WTC11 (cell line): ENCODE data around the gene RTN4RL1. TPM values are rescaled to one million over a fixed set of nuclear protein-coding genes. Genes with fewer than 3 reads are reported as not detected.

ENCODE experiments used
- ATAC-seq: fragments of 200-7000 bp; cut with Tn5 transposase; 2 replicates; pipeline ENCODE4 v1.10.0; 2021; ENCODE audit warnings: mild to moderate bottlenecking, moderate library complexity
- CTCF ChIA-PET: fragments of 300-600 bp; sonication (Branson Sonifier 250); formaldehyde crosslinking; loops from one replicate; lab custom pipeline; 2021; ENCODE audit warnings: antibody characterized with exemption; lab: Charles Lee
- POLR2A ChIA-PET: fragments of 350-600 bp; sonication (Branson Sonifier 250); formaldehyde crosslinking; loops from one replicate; lab custom pipeline; 2021; ENCODE audit warnings: antibody characterized with exemption; lab: Charles Lee
- DNase-seq: peaks from one replicate; pipeline ENCODE4 v3.0.0; 2021; ENCODE audit warnings: low spot score
- H3K27ac Mint-ChIP-seq: 2 replicates; pipeline ENCODE4 v1.8.0; 2021; ENCODE audit warnings: mixed read lengths
- H3K27me3 Mint-ChIP-seq: 2 replicates; pipeline ENCODE4 v1.8.0; 2021; ENCODE audit warnings: low read depth, mild to moderate bottlenecking, moderate library complexity, mixed read lengths
- H3K36me3 Mint-ChIP-seq: 2 replicates; pipeline ENCODE4 v1.8.0; 2021; ENCODE audit warnings: mixed read lengths
- H3K4me1 Mint-ChIP-seq: 2 replicates; pipeline ENCODE4 v1.8.0; 2022; ENCODE audit warnings: mixed read lengths
- H3K4me3 Mint-ChIP-seq: 2 replicates; pipeline ENCODE4 v1.8.0; 2021; ENCODE audit warnings: mild to moderate bottlenecking, moderate library complexity, mixed read lengths
- H3K9me3 Mint-ChIP-seq: 2 replicates; pipeline ENCODE4 v1.8.0; 2021; ENCODE audit warnings: mixed read lengths
- CREB1 ChIP-seq: sonication (generic); formaldehyde crosslinking; IDR thresholded peaks from 2 replicates; pipeline ENCODE4 v1.8.0; 2023; ENCODE audit warnings: mild to moderate bottlenecking, missing genetic modification reagents
- EMX1 ChIP-seq: fragments of 250-450 bp; sonication (Bioruptor Pico); IDR thresholded peaks from 2 replicates; pipeline ENCODE4 v1.8.0; 2021; ENCODE audit warnings: mild to moderate bottlenecking
- FOXP1 ChIP-seq: sonication (generic); formaldehyde crosslinking; IDR thresholded peaks from 2 replicates; pipeline ENCODE4 v1.8.0; 2022; ENCODE audit warnings: missing genetic modification reagents, mild to moderate bottlenecking, moderate library complexity, borderline replicate concordance
- GABPB1 ChIP-seq: sonication (generic); formaldehyde crosslinking; IDR thresholded peaks from 2 replicates; pipeline ENCODE4 v1.8.1; 2023; ENCODE audit warnings: mild to moderate bottlenecking, missing genetic modification reagents
- IRF1 ChIP-seq: sonication (generic); formaldehyde crosslinking; IDR thresholded peaks from 2 replicates; pipeline ENCODE4 v1.8.0; 2023; ENCODE audit warnings: missing genetic modification reagents
- JUN ChIP-seq: sonication (generic); formaldehyde crosslinking; IDR thresholded peaks from 2 replicates; pipeline ENCODE4 v1.8.0; 2023; ENCODE audit warnings: mild to moderate bottlenecking, missing genetic modification reagents
- MYBL2 ChIP-seq: sonication (generic); formaldehyde crosslinking; IDR thresholded peaks from 2 replicates; pipeline ENCODE4 v1.8.1; 2023; ENCODE audit warnings: mild to moderate bottlenecking, moderate library complexity, missing genetic modification reagents
- NFATC4 ChIP-seq: fragments of 250-450 bp; sonication (Bioruptor Pico); IDR thresholded peaks from 2 replicates; pipeline ENCODE4 v1.9.0; 2021; ENCODE audit warnings: mild to moderate bottlenecking
- OVOL2 ChIP-seq: fragments of 250-450 bp; sonication (Bioruptor Pico); IDR thresholded peaks from 2 replicates; pipeline ENCODE4 v1.9.0; 2021; ENCODE audit warnings: mild to moderate bottlenecking, borderline replicate concordance
- ZNF121 ChIP-seq: sonication (generic); formaldehyde crosslinking; IDR thresholded peaks from 2 replicates; pipeline ENCODE4 v1.8.0; 2023; ENCODE audit warnings: missing genetic modification reagents
- ZNF219 ChIP-seq: sonication (generic); formaldehyde crosslinking; IDR thresholded peaks from 2 replicates; pipeline ENCODE4 v1.8.0; 2023; ENCODE audit warnings: missing genetic modification reagents, mild to moderate bottlenecking, borderline replicate concordance
- ZNF232 ChIP-seq: sonication (generic); formaldehyde crosslinking; IDR thresholded peaks from 2 replicates; pipeline ENCODE4 v1.8.0; 2022; ENCODE audit warnings: mild to moderate bottlenecking, missing genetic modification reagents
- ZNF671 ChIP-seq: fragments of 250-450 bp; sonication (Bioruptor Pico); IDR thresholded peaks from 2 replicates; pipeline ENCODE4 v1.8.0; 2021; ENCODE audit warnings: mild to moderate bottlenecking
- total RNA-seq: library from RNA; stranded (reverse); gene quantifications from 3 replicates; pipeline ENCODE4 v1.2.3, GENCODE V29; 2021
- TF ChIP-seq, protein P1 (sequence below): fragments of 250-450 bp; sonication (Bioruptor Pico); IDR thresholded peaks from 2 replicates; pipeline ENCODE4 v1.9.0; 2021; ENCODE audit warnings: mild to moderate bottlenecking, borderline replicate concordance
- TF ChIP-seq, protein P2 (sequence below): sonication (generic); formaldehyde crosslinking; IDR thresholded peaks from 2 replicates; pipeline ENCODE4 v1.8.0; 2022; ENCODE audit warnings: mild to moderate bottlenecking, missing genetic modification reagents
- TF ChIP-seq, protein P3 (sequence below): sonication (generic); formaldehyde crosslinking; IDR thresholded peaks from 2 replicates; pipeline ENCODE4 v1.8.1; 2022; ENCODE audit warnings: mild to moderate bottlenecking, missing genetic modification reagents, moderate library complexity, borderline replicate concordance
- TF ChIP-seq, protein P4 (sequence below): sonication (generic); formaldehyde crosslinking; IDR thresholded peaks from 2 replicates; pipeline ENCODE4 v1.8.1; 2023; ENCODE audit warnings: mild to moderate bottlenecking, missing genetic modification reagents, moderate library complexity
- TF ChIP-seq, protein P5 (sequence below): sonication (generic); formaldehyde crosslinking; IDR thresholded peaks from 2 replicates; pipeline ENCODE4 v1.8.1; 2023; ENCODE audit warnings: mild to moderate bottlenecking, missing genetic modification reagents
- TF ChIP-seq, protein P6 (sequence below): fragments of 250-450 bp; sonication (Bioruptor Pico); conservative IDR thresholded peaks from 2 replicates; pipeline ENCODE4 v1.9.0; 2021; ENCODE audit warnings: mild to moderate bottlenecking
- TF ChIP-seq, protein P7 (sequence below): sonication (generic); formaldehyde crosslinking; IDR thresholded peaks from 2 replicates; pipeline ENCODE4 v1.8.1; 2023; ENCODE audit warnings: mild to moderate bottlenecking, missing genetic modification reagents, moderate library complexity
- TF ChIP-seq, protein P8 (sequence below): fragments of 200-600 bp; IDR thresholded peaks from 2 replicates; pipeline ENCODE4 v1.8.0; 2022; ENCODE audit warnings: antibody characterized with exemption

RTN4RL1 gene
- total RNA-seq, 1 experiment from 2014 or later: 0.72 TPM

DNA sequence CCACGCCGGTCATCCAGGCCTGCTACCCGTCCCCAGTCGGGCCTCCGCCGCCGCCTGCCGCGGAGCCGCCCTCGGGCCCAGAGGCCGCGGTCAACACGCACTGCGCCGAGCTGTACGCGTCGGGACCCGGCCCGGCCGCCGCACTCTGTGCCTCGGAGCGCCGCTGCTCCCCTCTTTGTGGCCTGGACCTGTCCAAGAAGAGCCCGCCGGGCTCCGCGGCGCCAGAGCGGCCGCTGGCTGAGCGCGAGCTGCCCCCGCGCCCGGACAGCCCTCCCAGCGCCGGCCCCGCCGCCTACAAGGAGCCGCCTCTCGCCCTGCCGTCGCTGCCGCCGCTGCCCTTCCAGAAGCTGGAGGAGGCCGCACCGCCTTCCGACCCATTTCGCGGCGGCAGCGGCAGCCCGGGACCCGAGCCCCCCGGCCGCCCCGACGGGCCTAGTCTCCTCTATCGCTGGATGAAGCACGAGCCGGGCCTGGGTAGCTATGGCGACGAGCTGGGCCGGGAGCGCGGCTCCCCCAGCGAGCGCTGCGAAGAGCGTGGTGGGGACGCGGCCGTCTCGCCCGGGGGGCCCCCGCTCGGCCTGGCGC is 32.1 kb upstream of the RTN4RL1 start (continued):
- TF ChIP-seq, protein P1, sequence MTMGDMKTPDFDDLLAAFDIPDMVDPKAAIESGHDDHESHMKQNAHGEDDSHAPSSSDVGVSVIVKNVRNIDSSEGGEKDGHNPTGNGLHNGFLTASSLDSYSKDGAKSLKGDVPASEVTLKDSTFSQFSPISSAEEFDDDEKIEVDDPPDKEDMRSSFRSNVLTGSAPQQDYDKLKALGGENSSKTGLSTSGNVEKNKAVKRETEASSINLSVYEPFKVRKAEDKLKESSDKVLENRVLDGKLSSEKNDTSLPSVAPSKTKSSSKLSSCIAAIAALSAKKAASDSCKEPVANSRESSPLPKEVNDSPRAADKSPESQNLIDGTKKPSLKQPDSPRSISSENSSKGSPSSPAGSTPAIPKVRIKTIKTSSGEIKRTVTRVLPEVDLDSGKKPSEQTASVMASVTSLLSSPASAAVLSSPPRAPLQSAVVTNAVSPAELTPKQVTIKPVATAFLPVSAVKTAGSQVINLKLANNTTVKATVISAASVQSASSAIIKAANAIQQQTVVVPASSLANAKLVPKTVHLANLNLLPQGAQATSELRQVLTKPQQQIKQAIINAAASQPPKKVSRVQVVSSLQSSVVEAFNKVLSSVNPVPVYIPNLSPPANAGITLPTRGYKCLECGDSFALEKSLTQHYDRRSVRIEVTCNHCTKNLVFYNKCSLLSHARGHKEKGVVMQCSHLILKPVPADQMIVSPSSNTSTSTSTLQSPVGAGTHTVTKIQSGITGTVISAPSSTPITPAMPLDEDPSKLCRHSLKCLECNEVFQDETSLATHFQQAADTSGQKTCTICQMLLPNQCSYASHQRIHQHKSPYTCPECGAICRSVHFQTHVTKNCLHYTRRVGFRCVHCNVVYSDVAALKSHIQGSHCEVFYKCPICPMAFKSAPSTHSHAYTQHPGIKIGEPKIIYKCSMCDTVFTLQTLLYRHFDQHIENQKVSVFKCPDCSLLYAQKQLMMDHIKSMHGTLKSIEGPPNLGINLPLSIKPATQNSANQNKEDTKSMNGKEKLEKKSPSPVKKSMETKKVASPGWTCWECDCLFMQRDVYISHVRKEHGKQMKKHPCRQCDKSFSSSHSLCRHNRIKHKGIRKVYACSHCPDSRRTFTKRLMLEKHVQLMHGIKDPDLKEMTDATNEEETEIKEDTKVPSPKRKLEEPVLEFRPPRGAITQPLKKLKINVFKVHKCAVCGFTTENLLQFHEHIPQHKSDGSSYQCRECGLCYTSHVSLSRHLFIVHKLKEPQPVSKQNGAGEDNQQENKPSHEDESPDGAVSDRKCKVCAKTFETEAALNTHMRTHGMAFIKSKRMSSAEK (CRISPR knock-in tag): no peak
- TF ChIP-seq ZNF219 (no peak), MYBL2 (CRISPR knock-in tag) (no peak), JUN (no peak), FOXP1 (CRISPR knock-in tag) (no peak), NFATC4 (CRISPR knock-in tag) (no peak), EMX1 (CRISPR knock-in tag) (no peak), GABPB1 (CRISPR knock-in tag) (no peak), ZNF671 (CRISPR knock-in tag) (no peak), ZNF121 (CRISPR knock-in tag) (no peak)
- TF ChIP-seq, protein P2, sequence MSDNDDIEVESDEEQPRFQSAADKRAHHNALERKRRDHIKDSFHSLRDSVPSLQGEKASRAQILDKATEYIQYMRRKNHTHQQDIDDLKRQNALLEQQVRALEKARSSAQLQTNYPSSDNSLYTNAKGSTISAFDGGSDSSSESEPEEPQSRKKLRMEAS (CRISPR knock-in tag): no peak
- TF ChIP-seq, protein P3, sequence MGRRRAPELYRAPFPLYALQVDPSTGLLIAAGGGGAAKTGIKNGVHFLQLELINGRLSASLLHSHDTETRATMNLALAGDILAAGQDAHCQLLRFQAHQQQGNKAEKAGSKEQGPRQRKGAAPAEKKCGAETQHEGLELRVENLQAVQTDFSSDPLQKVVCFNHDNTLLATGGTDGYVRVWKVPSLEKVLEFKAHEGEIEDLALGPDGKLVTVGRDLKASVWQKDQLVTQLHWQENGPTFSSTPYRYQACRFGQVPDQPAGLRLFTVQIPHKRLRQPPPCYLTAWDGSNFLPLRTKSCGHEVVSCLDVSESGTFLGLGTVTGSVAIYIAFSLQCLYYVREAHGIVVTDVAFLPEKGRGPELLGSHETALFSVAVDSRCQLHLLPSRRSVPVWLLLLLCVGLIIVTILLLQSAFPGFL (CRISPR knock-in tag): no peak
- TF ChIP-seq, protein P4, sequence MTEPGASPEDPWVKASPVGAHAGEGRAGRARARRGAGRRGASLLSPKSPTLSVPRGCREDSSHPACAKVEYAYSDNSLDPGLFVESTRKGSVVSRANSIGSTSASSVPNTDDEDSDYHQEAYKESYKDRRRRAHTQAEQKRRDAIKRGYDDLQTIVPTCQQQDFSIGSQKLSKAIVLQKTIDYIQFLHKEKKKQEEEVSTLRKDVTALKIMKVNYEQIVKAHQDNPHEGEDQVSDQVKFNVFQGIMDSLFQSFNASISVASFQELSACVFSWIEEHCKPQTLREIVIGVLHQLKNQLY (CRISPR knock-in tag): no peak

DNA sequence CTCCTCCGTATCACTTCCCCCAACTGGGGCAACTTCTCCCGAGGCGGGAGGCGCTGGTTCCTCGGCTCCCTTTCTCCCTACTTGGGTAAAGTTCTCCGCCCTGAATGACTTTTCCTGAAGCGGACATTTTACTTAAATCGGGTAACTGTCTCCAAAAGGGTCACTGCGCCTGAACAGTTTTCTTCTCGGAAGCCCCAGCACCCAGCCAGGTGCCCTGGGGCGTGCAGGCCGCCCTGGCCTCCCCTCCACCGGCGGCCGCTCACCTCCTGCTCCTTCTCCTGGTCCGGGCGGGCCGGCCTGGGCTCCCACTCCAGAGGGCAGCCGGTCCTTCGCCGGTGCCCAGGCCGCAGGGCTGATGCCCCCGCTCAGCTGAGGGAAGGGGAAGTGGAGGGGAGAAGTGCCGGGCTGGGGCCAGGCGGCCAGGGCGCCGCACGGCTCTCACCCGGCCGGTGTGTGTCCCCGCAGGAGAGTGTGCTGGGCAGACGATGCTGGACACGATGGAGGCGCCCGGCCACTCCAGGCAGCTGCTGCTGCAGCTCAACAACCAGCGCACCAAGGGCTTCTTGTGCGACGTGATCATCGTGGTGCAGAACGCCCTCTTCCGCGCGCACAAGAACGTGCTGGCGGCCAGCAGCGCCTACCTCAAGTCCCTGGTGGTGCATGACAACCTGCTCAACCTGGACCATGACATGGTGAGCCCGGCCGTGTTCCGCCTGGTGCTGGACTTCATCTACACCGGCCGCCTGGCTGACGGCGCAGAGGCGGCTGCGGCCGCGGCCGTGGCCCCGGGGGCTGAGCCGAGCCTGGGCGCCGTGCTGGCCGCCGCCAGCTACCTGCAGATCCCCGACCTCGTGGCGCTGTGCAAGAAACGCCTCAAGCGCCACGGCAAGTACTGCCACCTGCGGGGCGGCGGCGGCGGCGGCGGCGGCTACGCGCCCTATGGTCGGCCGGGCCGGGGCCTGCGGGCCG is 31.4 kb upstream of the RTN4RL1 start:
- DNase-seq (peak; percentile 49), ATAC-seq (no peak)
- Mint-ChIP-seq H3K4me1 (peaks cover 7% of the 10 kb centered on the region), H3K9me3 (no peaks in the 10 kb centered on the region), H3K27ac (no peak overlapping the region), H3K27me3 (peaks cover 73% of the 10 kb centered on the region), H3K36me3 (no peaks in the 10 kb centered on the region), H3K4me3 (peak overlapping the region; percentile 54)
- ChIA-PET POLR2A (no interaction called here), CTCF (interaction anchor here (0.9 to 6.2 kb wide), 16 partner anchors 12 to 340 kb away, joined by 3 to 229 read pairs (median 10); partner anchors contain the start of genes RTN4RL1 and SGSM2)
- TF ChIP-seq CREB1 (CRISPR knock-in tag) (no peak), FOXP1 (CRISPR knock-in tag) (no peak), ZNF232 (CRISPR knock-in tag) (no peak), OVOL2 (CRISPR knock-in tag) (no peak), IRF1 (CRISPR knock-in tag) (0 out of 2 replicates have a peak, but pooled peaks have one; percentile 47)
- TF ChIP-seq, protein P5, sequence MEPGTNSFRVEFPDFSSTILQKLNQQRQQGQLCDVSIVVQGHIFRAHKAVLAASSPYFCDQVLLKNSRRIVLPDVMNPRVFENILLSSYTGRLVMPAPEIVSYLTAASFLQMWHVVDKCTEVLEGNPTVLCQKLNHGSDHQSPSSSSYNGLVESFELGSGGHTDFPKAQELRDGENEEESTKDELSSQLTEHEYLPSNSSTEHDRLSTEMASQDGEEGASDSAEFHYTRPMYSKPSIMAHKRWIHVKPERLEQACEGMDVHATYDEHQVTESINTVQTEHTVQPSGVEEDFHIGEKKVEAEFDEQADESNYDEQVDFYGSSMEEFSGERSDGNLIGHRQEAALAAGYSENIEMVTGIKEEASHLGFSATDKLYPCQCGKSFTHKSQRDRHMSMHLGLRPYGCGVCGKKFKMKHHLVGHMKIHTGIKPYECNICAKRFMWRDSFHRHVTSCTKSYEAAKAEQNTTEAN (CRISPR knock-in tag): 0 out of 2 replicates have a peak, but pooled peaks have one; percentile 39
- TF ChIP-seq, protein P6, sequence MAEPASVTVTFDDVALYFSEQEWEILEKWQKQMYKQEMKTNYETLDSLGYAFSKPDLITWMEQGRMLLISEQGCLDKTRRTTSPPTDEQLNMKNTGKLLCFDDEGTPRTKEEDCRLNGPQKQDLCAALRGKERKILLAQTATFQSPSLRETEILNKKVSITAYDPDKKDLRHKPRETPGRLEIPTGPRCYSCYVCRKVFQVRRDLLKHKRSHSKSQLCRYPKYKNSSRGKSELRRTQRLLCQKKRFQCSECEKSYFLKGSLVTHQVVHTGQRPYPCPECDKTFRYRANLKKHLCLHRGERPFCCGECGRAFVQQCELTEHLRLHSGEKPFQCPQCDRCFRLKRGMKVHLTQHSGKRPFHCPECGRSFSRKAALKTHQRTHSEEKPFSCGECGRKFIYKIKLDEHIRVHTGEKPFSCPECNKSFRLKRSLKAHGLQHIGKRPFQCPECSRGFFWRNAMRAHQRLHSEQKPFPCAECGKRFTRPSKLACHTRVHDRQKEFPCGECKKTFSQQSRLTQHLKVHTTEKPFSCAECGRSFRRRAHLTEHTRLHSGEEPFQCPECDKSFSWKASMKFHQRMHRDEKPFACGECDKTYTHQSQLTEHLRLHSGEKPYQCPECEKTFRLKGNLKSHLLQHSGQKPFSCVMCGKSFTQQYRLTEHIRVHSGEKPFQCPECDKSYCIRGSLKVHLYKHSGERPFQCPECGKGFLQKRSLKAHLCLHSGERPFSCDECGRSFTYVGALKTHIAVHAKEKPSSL: no peak
- TF ChIP-seq, protein P7, sequence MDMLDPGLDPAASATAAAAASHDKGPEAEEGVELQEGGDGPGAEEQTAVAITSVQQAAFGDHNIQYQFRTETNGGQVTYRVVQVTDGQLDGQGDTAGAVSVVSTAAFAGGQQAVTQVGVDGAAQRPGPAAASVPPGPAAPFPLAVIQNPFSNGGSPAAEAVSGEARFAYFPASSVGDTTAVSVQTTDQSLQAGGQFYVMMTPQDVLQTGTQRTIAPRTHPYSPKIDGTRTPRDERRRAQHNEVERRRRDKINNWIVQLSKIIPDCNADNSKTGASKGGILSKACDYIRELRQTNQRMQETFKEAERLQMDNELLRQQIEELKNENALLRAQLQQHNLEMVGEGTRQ (CRISPR knock-in tag): no peak
- TF ChIP-seq, protein P8, sequence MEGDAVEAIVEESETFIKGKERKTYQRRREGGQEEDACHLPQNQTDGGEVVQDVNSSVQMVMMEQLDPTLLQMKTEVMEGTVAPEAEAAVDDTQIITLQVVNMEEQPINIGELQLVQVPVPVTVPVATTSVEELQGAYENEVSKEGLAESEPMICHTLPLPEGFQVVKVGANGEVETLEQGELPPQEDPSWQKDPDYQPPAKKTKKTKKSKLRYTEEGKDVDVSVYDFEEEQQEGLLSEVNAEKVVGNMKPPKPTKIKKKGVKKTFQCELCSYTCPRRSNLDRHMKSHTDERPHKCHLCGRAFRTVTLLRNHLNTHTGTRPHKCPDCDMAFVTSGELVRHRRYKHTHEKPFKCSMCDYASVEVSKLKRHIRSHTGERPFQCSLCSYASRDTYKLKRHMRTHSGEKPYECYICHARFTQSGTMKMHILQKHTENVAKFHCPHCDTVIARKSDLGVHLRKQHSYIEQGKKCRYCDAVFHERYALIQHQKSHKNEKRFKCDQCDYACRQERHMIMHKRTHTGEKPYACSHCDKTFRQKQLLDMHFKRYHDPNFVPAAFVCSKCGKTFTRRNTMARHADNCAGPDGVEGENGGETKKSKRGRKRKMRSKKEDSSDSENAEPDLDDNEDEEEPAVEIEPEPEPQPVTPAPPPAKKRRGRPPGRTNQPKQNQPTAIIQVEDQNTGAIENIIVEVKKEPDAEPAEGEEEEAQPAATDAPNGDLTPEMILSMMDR: no peak
